Measurements from ENCODE around the gene MICAL2.

The MICAL2 gene

GRCh38 chr11:12103411-12104225 is 6.8 kb upstream of the MICAL2 start:
- ChIA-PET POLR2A (interaction anchor here (1.1 kb wide), 1 partner anchor 13 kb away, joined by 3 read pairs; no protein-coding TSS in a partner anchor), CTCF (interaction anchor here (1.3 to 3.1 kb wide), 8 partner anchors 11 to 178 kb away, joined by 3 to 14 read pairs (median 10); no protein-coding TSS in a partner anchor)
- no peak for DNase-seq (ENCODE audit: low read depth, low spot score)
- no peak for TF ChIP-seq CTCF (IDR thresholded peaks at IDR 0.05; ENCODE audit: insufficient read depth, low read length, missing control alignments)
- H3K4me3 ChIP-seq (ENCODE audit: low read depth, low read length) = no peak overlapping the region

DNA sequence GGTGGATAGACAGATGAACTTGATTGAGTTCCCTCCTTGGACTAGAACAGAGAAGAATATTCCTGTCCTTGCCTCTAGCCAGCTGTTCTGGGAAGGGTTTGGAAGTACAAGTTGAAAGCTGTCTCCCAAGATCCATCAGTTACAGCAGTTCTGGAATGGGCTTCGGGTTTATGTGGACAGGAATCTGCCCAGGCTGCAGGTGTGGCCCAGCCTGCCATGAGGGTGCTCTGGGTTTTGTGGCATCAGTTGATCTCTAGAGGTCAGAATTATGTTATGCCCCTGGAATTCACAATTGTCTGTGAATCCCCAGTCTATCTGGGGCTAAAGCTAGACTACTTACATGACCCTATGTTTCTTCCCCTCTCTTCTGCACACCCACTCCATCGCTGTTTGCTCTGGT is 4.9 kb upstream of the MICAL2 start:
- H3K4me3 ChIP-seq (ENCODE audit: low read depth, low read length) = no peak overlapping the region
- no peak for TF ChIP-seq CTCF (IDR thresholded peaks at IDR 0.05; ENCODE audit: insufficient read depth, low read length, missing control alignments)
- no peak for DNase-seq (ENCODE audit: low read depth, low spot score)
- CTCF ChIA-PET = interaction anchor here (0.9 to 1.3 kb wide), 4 partner anchors 13 to 176 kb away, joined by 3 to 4 read pairs (median 3); no protein-coding TSS in a partner anchor
- POLR2A ChIA-PET = interaction anchor here (1.1 kb wide), 1 partner anchor 15 kb away, joined by 3 read pairs; no protein-coding TSS in a partner anchor

GRCh38 chr11:12106101-12106500 is 4.3 kb upstream of the MICAL2 start:
- ChIA-PET CTCF (interaction anchor here (0.9 to 1.3 kb wide), 5 partner anchors 14 to 176 kb away, joined by 3 to 4 read pairs (median 3); no protein-coding TSS in a partner anchor), POLR2A (no interaction called here)
- TF ChIP-seq CTCF (IDR thresholded peaks at IDR 0.05; ENCODE audit: insufficient read depth, low read length, missing control alignments) = no peak
- no peak overlapping the region for H3K4me3 ChIP-seq (ENCODE audit: low read depth, low read length)
- DNase-seq (ENCODE audit: low read depth, low spot score) = no peak

GRCh38 chr11:12106501-12106900 is 3.9 kb upstream of the MICAL2 start:
- no peak for TF ChIP-seq CTCF (IDR thresholded peaks at IDR 0.05; ENCODE audit: insufficient read depth, low read length, missing control alignments)
- no peak for DNase-seq (ENCODE audit: low read depth, low spot score)
- POLR2A ChIA-PET = no interaction called here
- H3K4me3 ChIP-seq (ENCODE audit: low read depth, low read length) = no peak overlapping the region
- CTCF ChIA-PET = interaction anchor here (1.1 to 1.3 kb wide), 2 partner anchors 59 to 131 kb away, joined by 3 to 4 read pairs; no protein-coding TSS in a partner anchor

- no peak for TF ChIP-seq CTCF (IDR thresholded peaks at IDR 0.05; ENCODE audit: insufficient read depth, low read length, missing control alignments)
- POLR2A ChIA-PET = interaction anchor here (3.7 kb wide), 1 partner anchor 22 kb away, joined by 25 read pairs; no protein-coding TSS in a partner anchor
- CTCF ChIA-PET = interaction anchor here (0.7 to 2.6 kb wide), 9 partner anchors 8 to 129 kb away, joined by 3 to 8 read pairs (median 4); no protein-coding TSS in a partner anchor
- no peak overlapping the region for H3K4me3 ChIP-seq (ENCODE audit: low read depth, low read length)
- DNase-seq (ENCODE audit: low read depth, low spot score) = no peak
These were observed 1.4 kb upstream of the MICAL2 start for GRCh38 chr11:12108875-12109453.

Measured in AG04449 (cell line).